K562 (cell line): Measurements from ENCODE around the gene DOK4. TPM values are rescaled to one million over a fixed set of nuclear protein-coding genes. Genes with fewer than 3 reads are reported as not detected.

Experiments used
- ATAC-seq: fragments of 200-7000 bp; cut with Tn5 transposase; 3 replicates; pipeline ENCODE4 v1.9.1; 2020; ENCODE audit warnings: moderate library complexity
- BruUV-seq: library from RNA; stranded (reverse); fragments of 400-500 nt; replicated peaks from 2 replicates; lab custom pipeline; 2021; lab: Mats Ljungman, UMichigan
- CTCF ChIA-PET: fragments of 300-600 bp; formaldehyde crosslinking; extraction: SDS; loops from one replicate; lab custom pipeline; 2021; ENCODE audit warnings: low intra/inter-chr PET ratio; lab: Yijun Ruan, JAX
- POLR2A ChIA-PET: fragments of 300-600, 350-650 bp; sonication (Branson Sonifier 250); formaldehyde crosslinking; extraction: SDS; loops from one replicate; lab custom pipeline; 2021; ENCODE audit warnings: antibody characterized with exemption, inconsistent platforms; lab: Yijun Ruan, JAX
- DNase-seq, 4 experiments: peaks; one replicate each; pipeline versions ENCODE4 v3.0.0 to v3.0.0-alpha.2; 2011 to 2018; ENCODE audit warnings: low spot score in 3 of 4, mixed read lengths in 3 of 4; ENCODE audit errors: extremely low read depth in 1 of 4
- FAIRE-seq: peaks from 2 replicates; lab custom pipeline; 2011; peaks lifted over from hg19 to GRCh38; lab: Jason Lieb, UNC
- H2AFZ ChIP-seq: 2 replicates; pipeline ENCODE4 v1.6.0; 2011; ENCODE audit warnings: low read depth, low read length, control low read depth, inconsistent platforms
- H3K27ac ChIP-seq: fragments of 200-600 bp; 3 replicates; pipeline ENCODE4 v1.8.0; 2011; ENCODE audit warnings: low read depth, mild to moderate bottlenecking, control low read depth, inconsistent platforms, low read length, moderate library complexity, mixed read lengths; ENCODE audit errors: extremely low read depth
- H3K27me3 ChIP-seq, 2 experiments: fragments of 300-600 bp in 1 of 2; 2 replicates in 1 of 2; 3 replicates in 1 of 2; pipeline versions ENCODE4 v1.6.0 to v1.8.0; 2011; ENCODE audit warnings: inconsistent platforms in 2 of 2, low read length in 2 of 2, mild to moderate bottlenecking in 1 of 2, mixed read lengths in 1 of 2, moderate library complexity in 1 of 2; ENCODE audit not compliant: control insufficient read depth in 2 of 2, insufficient read depth in 2 of 2
- H3K36me3 ChIP-seq: fragments of 300-600 bp; 3 replicates; pipeline ENCODE4 v1.8.0; 2011; ENCODE audit warnings: mild to moderate bottlenecking, low read length, inconsistent platforms; ENCODE audit not compliant: control insufficient read depth, insufficient read depth
- H3K4me1 ChIP-seq, 2 experiments: fragments of 200-600 bp in 1 of 2; replicated peaks in 1 of 2; 2 replicates in 1 of 2; 3 replicates in 1 of 2; pipeline versions ENCODE4 v1.5.1 to v1.8.0; 2011; ENCODE audit warnings: inconsistent platforms in 2 of 2, low read length in 2 of 2, mild to moderate bottlenecking in 1 of 2, mixed read lengths in 1 of 2, moderate library complexity in 1 of 2; ENCODE audit not compliant: control insufficient read depth in 2 of 2, insufficient read depth in 2 of 2
- H3K4me2 ChIP-seq: 2 replicates; pipeline ENCODE4 v1.6.1; 2011; ENCODE audit warnings: low read length, control low read depth, inconsistent platforms, mixed read lengths; ENCODE audit not compliant: insufficient read depth
- H3K4me3 ChIP-seq: fragments of 200-600 bp; sonication (generic), shearing (Covaris generic); 2 replicates; pipeline ENCODE4 v1.5.1; 2016; ENCODE audit warnings: control low read depth, inconsistent platforms
- H3K79me2 ChIP-seq: fragments of 200-600 bp; 3 replicates; pipeline ENCODE4 v1.8.0; 2011; ENCODE audit warnings: low read length, inconsistent platforms; ENCODE audit not compliant: control insufficient read depth, insufficient read depth
- H3K9ac ChIP-seq, 2 experiments: 2 replicates each; pipeline versions ENCODE4 v1.6.0 to v1.6.1; 2011; ENCODE audit warnings: low read depth in 2 of 2, low read length in 2 of 2, control low read depth in 1 of 2, inconsistent platforms in 1 of 2, mild to moderate bottlenecking in 1 of 2, mixed read lengths in 1 of 2; ENCODE audit not compliant: insufficient read depth in 1 of 2
- H3K9me1 ChIP-seq: one replicate; pipeline ENCODE4 v1.6.0; 2011; ENCODE audit warnings: inconsistent platforms, mild to moderate bottlenecking, low read length, moderate library complexity; ENCODE audit not compliant: control insufficient read depth, insufficient read depth
- H3K9me3 ChIP-seq: replicated peaks from 2 replicates; pipeline ENCODE4 v1.5.1; 2011; ENCODE audit warnings: low read depth, low read length, inconsistent platforms; ENCODE audit not compliant: control insufficient read depth, insufficient read depth
- H4K20me1 ChIP-seq: replicated peaks from 2 replicates; pipeline ENCODE4 v1.6.1; 2011; ENCODE audit warnings: low read length, inconsistent platforms, mixed read lengths; ENCODE audit not compliant: control insufficient read depth, insufficient read depth
- ESRRA ChIP-seq: fragments of 450-650 bp; IDR thresholded peaks from 2 replicates; pipeline ENCODE4 v1.6.1; 2014; ENCODE audit warnings: low read depth, mild to moderate bottlenecking, moderate library complexity, borderline replicate concordance
- HNRNPUL1 ChIP-seq: fragments of 200-400 bp; formaldehyde crosslinking; IDR thresholded peaks from 2 replicates; pipeline ENCODE4 v1.6.1; 2017; ENCODE audit warnings: low read length
- MIER1 ChIP-seq: fragments of 450-650 bp; IDR thresholded peaks from 2 replicates; pipeline ENCODE4 v1.6.1; 2016; ENCODE audit warnings: antibody characterized with exemption, mild to moderate bottlenecking, low read depth
- MYBL2 ChIP-seq, 2 experiments: fragments of 450-650 bp in 1 of 2; sonication (generic) in 1 of 2; formaldehyde crosslinking in 1 of 2; IDR thresholded peaks; 2 replicates each; pipeline versions ENCODE4 v1.6.1 to v1.8.1; 2017 to 2022; ENCODE audit warnings: borderline replicate concordance in 1 of 2, inconsistent platforms in 1 of 2, low read depth in 1 of 2, mild to moderate bottlenecking in 1 of 2, missing genetic modification reagents in 1 of 2, moderate library complexity in 1 of 2
- WHSC1 ChIP-seq: IDR thresholded peaks from one replicate; pipeline ENCODE4 v1.6.1; 2012; ENCODE audit warnings: low read length, control low read depth, inconsistent platforms
- ZFX ChIP-seq: sonication (generic); formaldehyde crosslinking; IDR thresholded peaks from 2 replicates; pipeline ENCODE4 v1.8.0; 2022; ENCODE audit warnings: mild to moderate bottlenecking, missing genetic modification reagents, moderate library complexity
- ZNF609 ChIP-seq: sonication (generic); formaldehyde crosslinking; IDR thresholded peaks from 2 replicates; pipeline ENCODE4 v1.8.1; 2023; ENCODE audit warnings: missing genetic modification reagents, mild to moderate bottlenecking, borderline replicate concordance
- WGBS: fragments of 100-300 bp; shearing (Covaris generic); methylation state at CpG from one replicate; pipeline ENCODE4 v1.1.6; 2016; ENCODE audit warnings: low coverage, mixed read lengths; ENCODE audit not compliant: insufficient coverage; ENCODE audit errors: missing lambda C conversion rate; 5-methylcytosine and 5-hydroxymethylcytosine counted together
- in situ Hi-C: fragments of 300-500 bp; cut with MboI; formaldehyde crosslinking; loops from 4 replicates; pipeline ENCODE4 v1.15.0; 2018; ENCODE audit warnings: inconsistent platforms, mixed read lengths
- intact Hi-C: fragments of 100-400 bp; cut with micrococcal nuclease; formaldehyde crosslinking; loops from 2 replicates; pipeline ENCODE4 v1.14.2; 2022
- polyA plus RNA-seq, 8 experiments: library from polyadenylated mRNA; depleted of rRNA in 4 of 8; stranded (reverse) in 5 of 8; unstranded in 3 of 8; fragments of >200 nt; fragmentation: Nextera tagmentation in 2 of 8; fragmentation: Illumina TruSeq in 1 of 8; extraction: Ambion mirVana in 2 of 8; extraction: Trizol in 1 of 8; gene quantifications; 2 replicates each; pipeline versions ENCODE4 v1.2.1 to v1.2.3, GENCODE V29; 2011 to 2014; ENCODE audit warnings: inconsistent platforms in 1 of 8, missing spikeins in 1 of 8
- total RNA-seq, 7 experiments: library from RNA; depleted of rRNA in 6 of 7; stranded (reverse); fragments of >200 nt in 6 of 7; fragmentation: Illumina TruSeq in 2 of 7; extraction: Trizol in 2 of 7; gene quantifications; 2 replicates each; pipeline versions ENCODE4 v1.2.1 to v1.2.3, GENCODE V29; 2011 to 2021; ENCODE audit warnings: low replicate concordance in 1 of 7

DOK4 gene
- total and polyA plus RNA-seq, 9 of the 15 experiments (the other 6 are each of a cell fraction or from before 2014, with no cell fraction given): 0.10 to 14.4 (median 8.3) TPM

GRCh38 chr16:57508035-57508425 lies 21.7 kb upstream of the DOK4 start:
- DNase-seq (no peak), ATAC-seq (peak; percentile 11; the same call in 1 of the 3 replicates), FAIRE-seq (no peak)
- peaks cover 0 to 28% of the 10 kb centered on the region in 2 experiments; a peak in 3 of 5 replicates for H3K27me3 ChIP-seq
- intact Hi-C loops (no loop called here), in situ Hi-C loops (no loop called here)
- H3K9me1 ChIP-seq: no peaks in the 10 kb centered on the region
- CTCF ChIA-PET: no interaction called here
- H3K9ac ChIP-seq: no peak overlapping the region
- no peak for TF ChIP-seq ZFX (CRISPR knock-in tag)
- TF ChIP-seq WHSC1: no peak
- TF ChIP-seq ESRRA: no peak
- TF ChIP-seq MIER1: no peak
- TF ChIP-seq MYBL2 (IDR thresholded peaks at IDR 0.05; ENCODE audit: low read depth): no peak
- TF ChIP-seq MYBL2 (CRISPR knock-in tag; IDR thresholded peaks at IDR 0.05; ENCODE audit: borderline replicate concordance): no peak
- TF ChIP-seq HNRNPUL1: no peak
- TF ChIP-seq ZNF609 (CRISPR knock-in tag): no peak
- H2AFZ ChIP-seq: no peak overlapping the region
- H3K4me2 ChIP-seq: no peak overlapping the region
- no peak overlapping the region for H3K27ac ChIP-seq
- 0 out of 2 replicates have a peak, but pooled peaks cover 3% of the 10 kb centered on the region for H4K20me1 ChIP-seq
- no peaks in the 10 kb centered on the region for H3K79me2 ChIP-seq
- H3K4me1 ChIP-seq: peaks cover 0 to 8% of the 10 kb centered on the region in 2 experiments; a peak in 2 of 5 replicates
- no peaks in the 10 kb centered on the region for H3K9me3 ChIP-seq
- no peak overlapping the region for H3K4me3 ChIP-seq
- POLR2A ChIA-PET: interaction anchor here (0.6 to 0.8 kb wide), 2 partner anchors 9 to 23 kb away, joined by 3 to 4 read pairs; no protein-coding TSS in a partner anchor
- 27% methylated on average over 2 of the region's 3 CpGs for WGBS
- BruUV-seq: no TSS peak
- H3K36me3 ChIP-seq: no peaks in the 10 kb centered on the region
